CD14-positive monocyte (primary cell): Measurements from ENCODE around the gene FASTK. TPM values are rescaled to one million over a fixed set of nuclear protein-coding genes. Genes with fewer than 3 reads are reported as not detected.

Experiments
- DNase-seq, 3 donors: peaks; one replicate each; pipeline ENCODE4 v3.0.0-alpha.2; 2011 to 2022
- H2AFZ ChIP-seq: 2 replicates; pipeline ENCODE4 v1.6.0; 2012; ENCODE audit warnings: mild to moderate bottlenecking, low read depth, low read length, inconsistent platforms; ENCODE audit not compliant: insufficient read depth, poor library complexity, severe bottlenecking
- H3K27ac ChIP-seq, 2 donors: 1 replicate in 1 of 2; 2 replicates in 1 of 2; pipeline ENCODE4 v1.5.1; 2012 to 2013; ENCODE audit warnings: low read length in 2 of 2, control low read depth in 1 of 2, inconsistent platforms in 1 of 2, low read depth in 1 of 2, mild to moderate bottlenecking in 1 of 2
- H3K27me3 ChIP-seq, 2 donors: one replicate each; pipeline versions ENCODE4 v1.6.0 to v1.6.1; 2011 to 2013; ENCODE audit warnings: low read length in 2 of 2; ENCODE audit not compliant: control insufficient read depth in 2 of 2, insufficient read depth in 2 of 2
- H3K36me3 ChIP-seq, 2 donors: replicated peaks in 1 of 2; 1 replicate in 1 of 2; 2 replicates in 1 of 2; pipeline versions ENCODE4 v1.5.1 to v1.6.1; 2012 to 2013; ENCODE audit warnings: low read length in 2 of 2, control low read depth in 1 of 2, inconsistent platforms in 1 of 2, mild to moderate bottlenecking in 1 of 2; ENCODE audit not compliant: insufficient read depth in 2 of 2, control insufficient read depth in 1 of 2
- H3K4me1 ChIP-seq, 2 donors: 1 replicate in 1 of 2; 2 replicates in 1 of 2; pipeline versions ENCODE4 v1.5.1 to v1.6.1; 2012 to 2013; ENCODE audit warnings: low read length in 2 of 2, control low read depth in 1 of 2, inconsistent platforms in 1 of 2, mild to moderate bottlenecking in 1 of 2, moderate library complexity in 1 of 2; ENCODE audit not compliant: insufficient read depth in 2 of 2, control insufficient read depth in 1 of 2
- H3K4me2 ChIP-seq: replicated peaks from 2 replicates; pipeline ENCODE3; 2012; ENCODE audit warnings: low read length, moderate library complexity, mild to moderate bottlenecking; ENCODE audit not compliant: poor library complexity, severe bottlenecking; ENCODE audit errors: extremely low read depth
- H3K4me3 ChIP-seq, 3 experiments: fragments of 200-600 bp in 1 of 3; sonication (generic) in 1 of 3; replicated peaks in 1 of 3; 1 replicate in 2 of 3; 2 replicates in 1 of 3; pipeline ENCODE4 v1.5.1; 2011 to 2013; ENCODE audit warnings: low read length in 3 of 3, mild to moderate bottlenecking in 3 of 3, control low read depth in 2 of 3, low read depth in 2 of 3, inconsistent platforms in 1 of 3, moderate library complexity in 1 of 3
- H3K79me2 ChIP-seq: 2 replicates; pipeline ENCODE4 v1.6.0; 2012; ENCODE audit warnings: mild to moderate bottlenecking, control low read depth, inconsistent platforms, low read length, moderate library complexity; ENCODE audit not compliant: insufficient read depth
- H3K9ac ChIP-seq: 2 replicates; pipeline ENCODE4 v1.6.0; 2017; ENCODE audit warnings: low read length, mild to moderate bottlenecking; ENCODE audit not compliant: insufficient read depth, poor library complexity, severe bottlenecking
- H3K9me3 ChIP-seq, 2 donors: replicated peaks in 1 of 2; 1 replicate in 1 of 2; 2 replicates in 1 of 2; pipeline versions ENCODE4 v1.5.1 to v1.6.1; 2012 to 2013; ENCODE audit warnings: low read length in 2 of 2, control low read depth in 1 of 2; ENCODE audit not compliant: control insufficient read depth in 1 of 2, insufficient read depth in 1 of 2
- H4K20me1 ChIP-seq: 2 replicates; pipeline ENCODE4 v1.6.0; 2012; ENCODE audit warnings: mild to moderate bottlenecking, low read length, control low read depth, moderate library complexity; ENCODE audit not compliant: insufficient read depth
- H3K27ac Mint-ChIP-seq, 7 donors: one replicate each; pipeline ENCODE4 v1.8.0; 2020; ENCODE audit warnings: mild to moderate bottlenecking in 7 of 7, mixed read lengths in 7 of 7, moderate library complexity in 6 of 7, inconsistent platforms in 2 of 7
- H3K27me3 Mint-ChIP-seq, 3 donors: one replicate each; pipeline ENCODE4 v1.8.0; 2021 to 2022; ENCODE audit warnings: low read depth in 3 of 3, mild to moderate bottlenecking in 3 of 3, mixed read lengths in 3 of 3, moderate library complexity in 3 of 3, inconsistent platforms in 1 of 3
- H3K36me3 Mint-ChIP-seq, 2 donors: one replicate each; pipeline ENCODE4 v1.8.0; 2020; ENCODE audit warnings: mixed read lengths in 2 of 2, inconsistent platforms in 1 of 2, mild to moderate bottlenecking in 1 of 2
- H3K4me1 Mint-ChIP-seq: one replicate; pipeline ENCODE4 v1.8.0; 2020; ENCODE audit warnings: mild to moderate bottlenecking, mixed read lengths
- H3K4me3 Mint-ChIP-seq, 2 donors: one replicate each; pipeline ENCODE4 v1.8.0; 2020; ENCODE audit warnings: mild to moderate bottlenecking in 2 of 2, mixed read lengths in 2 of 2, moderate library complexity in 1 of 2
- H3K9me3 Mint-ChIP-seq, 7 donors: one replicate each; pipeline ENCODE4 v1.8.0; 2020 to 2022; ENCODE audit warnings: mixed read lengths in 7 of 7, mild to moderate bottlenecking in 6 of 7, moderate library complexity in 6 of 7, inconsistent platforms in 2 of 7
- CTCF ChIP-seq: fragments of 200-600 bp; IDR thresholded peaks from one replicate; pipeline ENCODE4 v1.8.0; 2022; ENCODE audit warnings: antibody characterized with exemption, mild to moderate bottlenecking
- WGBS: methylation state at CpG from one replicate; pipeline ENCODE4 v1.1.5; 2013; ENCODE audit warnings: missing lambda C conversion rate; ENCODE audit not compliant: insufficient coverage; 5-methylcytosine and 5-hydroxymethylcytosine counted together
- intact Hi-C, 2 donors: fragments of 100-400 bp; cut with micrococcal nuclease; formaldehyde crosslinking; loops; one replicate each; pipeline versions ENCODE4 v1.15.0 to v1.15.1; 2023
- polyA plus RNA-seq, 3 donors: library from polyadenylated mRNA; depleted of rRNA in 1 of 3; unstranded in 2 of 3; stranded (reverse) in 1 of 3; fragments of 300-500 nt in 2 of 3; fragments of >200 nt in 1 of 3; fragmentation: Illumina TruSeq in 2 of 3; gene quantifications; 1 replicate in 2 of 3; 2 replicates in 1 of 3; pipeline ENCODE4 v1.2.3, GENCODE V29; 2012 to 2021

The FASTK gene
- polyA plus RNA-seq, 3 donors: 34.7 to 110 (median 38.6) TPM

GRCh38 chr7:151125846-151126481 is 45.4 kb upstream of the FASTK start:
- H4K20me1 ChIP-seq: peaks cover 68% of the 10 kb centered on the region
- peaks cover 53 to 87% of the 10 kb centered on the region in 2 donors for H3K36me3 ChIP-seq
- Mint-ChIP-seq H3K4me3 (peak overlapping the region in 1 of 2 donors; percentile 83), H3K27ac (no peak overlapping the region), H3K36me3 (peaks cover 58 to 71% of the 10 kb centered on the region in 2 donors), H3K9me3 (peaks cover 0 to 2% (median 0%) of the 10 kb centered on the region in 7 donors), H3K4me1 (no peaks in the 10 kb centered on the region), H3K27me3 (peaks cover 2 to 14% (median 3%) of the 10 kb centered on the region in 3 donors)
- no peak overlapping the region for H3K4me3 ChIP-seq
- intact Hi-C loops: loop anchor here (2.0 kb wide), 2 partner anchors 47 to 177 kb away; no protein-coding TSS in a partner anchor
- H3K9me3 ChIP-seq: no peaks in the 10 kb centered on the region
- no peaks in the 10 kb centered on the region for H3K27me3 ChIP-seq
- no peak for DNase-seq
- no peaks in the 10 kb centered on the region for H3K79me2 ChIP-seq
- H3K9ac ChIP-seq: no peak overlapping the region
- H2AFZ ChIP-seq: no peak overlapping the region
- TF ChIP-seq CTCF: no peak
- H3K27ac ChIP-seq: no peak overlapping the region
- H3K4me1 ChIP-seq: no peaks in the 10 kb centered on the region
- WGBS: 95% methylated on average over 34 of the region's 58 CpGs
- no peak overlapping the region for H3K4me2 ChIP-seq

DNA sequence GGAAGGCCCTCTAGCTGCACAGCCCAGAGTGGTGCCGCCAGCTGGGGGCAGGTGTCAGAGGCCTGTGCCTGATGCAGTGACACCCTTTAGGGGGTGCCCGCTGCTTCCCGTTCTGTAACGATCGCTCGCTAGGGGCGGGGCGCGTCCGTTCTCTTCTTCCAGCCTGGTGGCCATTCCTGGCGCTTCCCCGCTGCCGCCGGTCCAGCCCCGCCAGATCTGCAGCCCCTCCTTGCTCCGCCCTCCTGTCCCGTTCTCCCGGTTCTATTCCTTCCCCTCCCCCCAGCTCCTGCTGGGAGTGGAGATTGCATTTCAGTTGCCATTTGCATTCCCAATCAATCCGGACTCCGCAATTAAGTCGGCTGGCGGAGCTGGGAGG is 44.8 kb upstream of the FASTK start:
- peaks cover 73% of the 10 kb centered on the region for H4K20me1 ChIP-seq
- Mint-ChIP-seq H3K27ac (no peak overlapping the region), H3K4me3 (peak overlapping the region in 1 of 2 donors; percentile 83), H3K4me1 (no peaks in the 10 kb centered on the region), H3K9me3 (peaks cover 0 to 2% (median 0%) of the 10 kb centered on the region in 7 donors), H3K36me3 (peaks cover 59 to 71% of the 10 kb centered on the region in 2 donors), H3K27me3 (peaks cover 2 to 15% (median 3%) of the 10 kb centered on the region in 3 donors)
- DNase-seq: no peak
- H3K9me3 ChIP-seq: no peaks in the 10 kb centered on the region
- H3K4me1 ChIP-seq: no peaks in the 10 kb centered on the region
- H3K27me3 ChIP-seq: no peaks in the 10 kb centered on the region
- peaks cover 54 to 87% of the 10 kb centered on the region in 2 donors for H3K36me3 ChIP-seq
- WGBS: 95% methylated on average over 13 of the region's 22 CpGs
- intact Hi-C loops: loop anchor here (2.0 kb wide), 2 partner anchors 47 to 177 kb away; no protein-coding TSS in a partner anchor
- no peak overlapping the region for H3K4me3 ChIP-seq
- H2AFZ ChIP-seq: no peak overlapping the region
- H3K27ac ChIP-seq: no peak overlapping the region
- no peak overlapping the region for H3K4me2 ChIP-seq
- no peak for TF ChIP-seq CTCF
- H3K79me2 ChIP-seq: no peaks in the 10 kb centered on the region
- H3K9ac ChIP-seq: no peak overlapping the region
